Hepatocyte (in vitro differentiated cells): Measurements from ENCODE around the gene ZSCAN2.

Source experiments
- CTCF ChIP-seq: fragments of 200-600 bp; sonication (generic); IDR thresholded peaks from 2 replicates; pipeline ENCODE4 v1.5.1; 2016; ENCODE audit warnings: antibody characterized with exemption, mild to moderate bottlenecking; ENCODE audit not compliant: poor library complexity
- EZH2 ChIP-seq: fragments of 200-600 bp; sonication (generic); IDR thresholded peaks from 2 replicates; pipeline ENCODE4 v1.6.1; 2016; ENCODE audit warnings: antibody characterized with exemption, mild to moderate bottlenecking, borderline replicate concordance
- EZH2phosphoT487 ChIP-seq: fragments of 200-600 bp; sonication (generic); IDR thresholded peaks from one replicate; pipeline ENCODE4 v1.6.1; 2018; ENCODE audit warnings: antibody characterized with exemption, mild to moderate bottlenecking, low read depth, moderate library complexity; ENCODE audit not compliant: unreplicated experiment, severe bottlenecking

- TF ChIP-seq CTCF (no peak), EZH2 (no peak), EZH2phosphoT487 (no peak)
These were observed 70.4 kb downstream of the ZSCAN2 start for GRCh38 chr15:84671211-84671610.
